Neural cell (in vitro differentiated cells): ENCODE measurements around the gene COX14. TPM values are rescaled to one million over a fixed set of nuclear protein-coding genes. Genes with fewer than 3 reads are reported as not detected.

ENCODE experiments used
- H2AFZ ChIP-seq: fragments of 200-600, 300-800 bp; sonication (generic), shearing (Covaris generic); 2 replicates; pipeline ENCODE4 v1.6.0; 2014; ENCODE audit warnings: low read depth, mild to moderate bottlenecking, antibody characterized with exemption, low read length, moderate library complexity
- H3F3A ChIP-seq: fragments of 200-600 bp; shearing (Covaris generic); 2 replicates; pipeline ENCODE4 v1.6.1; 2016; ENCODE audit warnings: mild to moderate bottlenecking, moderate library complexity, mixed read lengths, antibody characterized with exemption, low read length; ENCODE audit not compliant: insufficient read depth, poor library complexity, severe bottlenecking
- H3K27ac ChIP-seq: fragments of 200-600, 300-800 bp; sonication (generic), shearing (Covaris generic); 2 replicates; pipeline ENCODE4 v1.5.1; 2014; ENCODE audit warnings: mild to moderate bottlenecking, low read length, moderate library complexity
- H3K27me3 ChIP-seq: fragments of 300-800, 200-600 bp; sonication (generic), shearing (Covaris generic); 2 replicates; pipeline ENCODE4 v1.6.0; 2014; ENCODE audit warnings: mild to moderate bottlenecking, low read depth, low read length, moderate library complexity; ENCODE audit not compliant: insufficient read depth
- H3K36me3 ChIP-seq: fragments of 300-800, 200-600 bp; sonication (generic), shearing (Covaris generic); 2 replicates; pipeline ENCODE4 v1.5.1; 2014; ENCODE audit warnings: mild to moderate bottlenecking, antibody characterized with exemption, low read length, moderate library complexity; ENCODE audit not compliant: insufficient read depth
- H3K4me2 ChIP-seq: fragments of 300-800, 200-600 bp; sonication (generic), shearing (Covaris generic); 2 replicates; pipeline ENCODE4 v1.6.0; 2014; ENCODE audit warnings: mild to moderate bottlenecking, low read length
- H3K4me3 ChIP-seq: fragments of 300-800, 200-600 bp; sonication (generic), shearing (Covaris generic); 2 replicates; pipeline ENCODE4 v1.5.1; 2014; ENCODE audit warnings: mild to moderate bottlenecking, low read length, moderate library complexity
- H3K79me2 ChIP-seq: fragments of 200-600 bp; shearing (Covaris generic); replicated peaks from 2 replicates; pipeline ENCODE4 v1.6.0; 2014; ENCODE audit warnings: mild to moderate bottlenecking, low read length, moderate library complexity; ENCODE audit not compliant: insufficient read depth
- H3K9ac ChIP-seq: fragments of 300-800, 200-600 bp; sonication (generic), shearing (Covaris generic); 2 replicates; pipeline ENCODE4 v1.6.1; 2016; ENCODE audit warnings: mild to moderate bottlenecking, low read length, mixed read lengths
- H3K9me2 ChIP-seq: fragments of 200-600 bp; shearing (Covaris generic); 2 replicates; pipeline ENCODE4 v1.6.1; 2016; ENCODE audit warnings: mild to moderate bottlenecking, low read length, mixed read lengths; ENCODE audit not compliant: insufficient read depth
- H3K9me3 ChIP-seq: fragments of 200-600, 300-800 bp; sonication (generic), shearing (Covaris generic); 2 replicates; pipeline ENCODE4 v1.6.1; 2016; ENCODE audit warnings: mild to moderate bottlenecking, mixed run types, low read length, moderate library complexity, mixed read lengths
- H4K20me1 ChIP-seq: fragments of 200-600 bp; shearing (Covaris generic); 2 replicates; pipeline ENCODE4 v1.6.1; 2016; ENCODE audit warnings: mild to moderate bottlenecking, mixed run types; ENCODE audit not compliant: insufficient read depth
- CTCF ChIP-seq: fragments of 450-650 bp; IDR thresholded peaks from 2 replicates; pipeline ENCODE4 v1.5.1; 2014; ENCODE audit warnings: antibody characterized with exemption, mild to moderate bottlenecking, moderate library complexity; ENCODE audit not compliant: poor library complexity, severe bottlenecking
- EP300 ChIP-seq: fragments of 450-650 bp; conservative IDR thresholded peaks from 2 replicates; pipeline ENCODE4 v1.6.1; 2014; ENCODE audit warnings: antibody characterized with exemption, mild to moderate bottlenecking, moderate library complexity; ENCODE audit not compliant: poor library complexity, severe bottlenecking
- EZH2 ChIP-seq: fragments of 200-600, 300-800 bp; shearing (Covaris generic), sonication (generic); IDR thresholded peaks from 2 replicates; pipeline ENCODE4 v1.6.1; 2014; ENCODE audit warnings: antibody characterized with exemption, low read length, borderline replicate concordance, mild to moderate bottlenecking; ENCODE audit not compliant: insufficient read depth, poor library complexity, severe bottlenecking
- REST ChIP-seq: IDR thresholded peaks from 2 replicates; pipeline ENCODE4 v1.6.1; 2012; ENCODE audit warnings: borderline replicate concordance
- SMC3 ChIP-seq: fragments of 450-650 bp; conservative IDR thresholded peaks from 2 replicates; pipeline ENCODE4 v1.6.1; 2014; ENCODE audit warnings: antibody characterized with exemption, mild to moderate bottlenecking, moderate library complexity; ENCODE audit not compliant: poor library complexity
- TAF1 ChIP-seq: IDR thresholded peaks from 2 replicates; pipeline ENCODE4 v1.6.1; 2012; ENCODE audit warnings: low read depth
- polyA plus RNA-seq: library from polyadenylated mRNA; depleted of rRNA; stranded (reverse); fragments of >200 nt; gene quantifications from 2 replicates; pipeline ENCODE4 v1.2.3, GENCODE V29; 2014

Gene COX14
- polyA plus RNA-seq, 1 donor from 2014 or later: 79.3 TPM

GRCh38 chr12:50072198-50072907 is 39.7 kb upstream of the COX14 start:
- Histone ChIP-seq H3F3A (no peaks in the 10 kb centered on the region), H2AFZ (no peak overlapping the region), H3K9ac (no peak overlapping the region), H3K27ac (no peak overlapping the region), H3K27me3 (no peaks in the 10 kb centered on the region), H4K20me1 (no peaks in the 10 kb centered on the region), H3K9me2 (no peaks in the 10 kb centered on the region), H3K4me3 (no peak overlapping the region), H3K9me3 (no peaks in the 10 kb centered on the region), H3K4me2 (no peak overlapping the region), H3K79me2 (no peaks in the 10 kb centered on the region), H3K36me3 (peaks cover 4% of the 10 kb centered on the region)
- TF ChIP-seq REST (no peak), TAF1 (no peak), CTCF (no peak), EZH2 (no peak)

- Histone ChIP-seq H3F3A (no peaks in the 10 kb centered on the region), H3K27me3 (no peaks in the 10 kb centered on the region), H2AFZ (no peak overlapping the region), H4K20me1 (no peaks in the 10 kb centered on the region), H3K36me3 (peaks cover 4% of the 10 kb centered on the region), H3K4me3 (no peak overlapping the region), H3K27ac (no peak overlapping the region), H3K9me2 (no peaks in the 10 kb centered on the region), H3K79me2 (no peaks in the 10 kb centered on the region), H3K4me2 (no peak overlapping the region), H3K9ac (no peak overlapping the region), H3K9me3 (no peaks in the 10 kb centered on the region)
- TF ChIP-seq EZH2 (no peak), TAF1 (no peak), EP300 (no peak), SMC3 (no peak), CTCF (no peak)
These were observed 38.8 kb upstream of the COX14 start for GRCh38 chr12:50073206-50073605.
